HCT116 (cell line): Measurements from ENCODE around the gene ACP7. TPM values are rescaled to one million over a fixed set of nuclear protein-coding genes. Genes with fewer than 3 reads are reported as not detected.

Experiments used
- ATAC-seq: fragments of 200-7000 bp; cut with Tn5 transposase; 2 replicates; pipeline ENCODE4 v1.9.1; 2020; ENCODE audit warnings: mild to moderate bottlenecking, moderate library complexity
- BruUV-seq: library from RNA; stranded (reverse); fragments of 400-500 nt; replicated peaks from 2 replicates; lab custom pipeline; 2021; lab: Mats Ljungman, UMichigan
- CTCF ChIA-PET: fragments of 300-600 bp; sonication (Branson Sonifier 250); formaldehyde crosslinking; loops from one replicate; lab custom pipeline; 2021; ENCODE audit warnings: antibody characterized with exemption; lab: Charles Lee
- POLR2A ChIA-PET: fragments of 300-600, 350-600 bp; sonication (Branson Sonifier 250); formaldehyde crosslinking; loops from one replicate; lab custom pipeline; 2021; ENCODE audit warnings: antibody characterized with exemption; lab: Charles Lee
- RAD21 ChIA-PET, 2 experiments: fragments of 300-600 bp; sonication (Branson Sonifier 250); formaldehyde crosslinking; loops; one replicate each; lab custom pipeline; 2023; ENCODE audit warnings: low total read pairs in 2 of 2; ENCODE audit not compliant: uncharacterized antibody in 2 of 2, unreplicated experiment in 2 of 2, low non-redundant PET in 1 of 2; lab: Charles Lee
- DNase-seq: peaks from one replicate; pipeline ENCODE4 v3.0.0-alpha.2; 2010; ENCODE audit warnings: low read depth, low spot score
- H2AFZ ChIP-seq: fragments of 200-600 bp; shearing (Covaris generic), sonication (generic); 2 replicates; pipeline ENCODE4 v1.6.1; 2017; ENCODE audit warnings: low read depth, mixed run types, mixed read lengths, antibody characterized with exemption, low read length; ENCODE audit not compliant: poor library complexity, severe bottlenecking
- H3K27ac ChIP-seq: 2 replicates; pipeline ENCODE4 v1.5.1; 2012; ENCODE audit warnings: low read depth, low read length
- H3K27me3 ChIP-seq: fragments of 200-600 bp; sonication (generic); 2 replicates; pipeline ENCODE4 v1.6.1; 2016; ENCODE audit warnings: mixed run types, low read length, mixed read lengths; ENCODE audit not compliant: insufficient read depth
- H3K36me3 ChIP-seq, 2 experiments: fragments of 200-500 bp in 1 of 2; fragments of 200-600 bp in 1 of 2; sonication (Bioruptor generic) in 1 of 2; sonication (generic) in 1 of 2; 2 replicates each; pipeline versions ENCODE4 v1.5.1 to v1.6.1; 2014 to 2016; ENCODE audit warnings: low read length in 2 of 2, inconsistent platforms in 1 of 2, mixed read lengths in 1 of 2, mixed run types in 1 of 2; ENCODE audit not compliant: insufficient read depth in 2 of 2, control insufficient read depth in 1 of 2
- H3K4me1 ChIP-seq, 2 experiments: fragments of 200-600 bp in 1 of 2; sonication (generic) in 1 of 2; 2 replicates each; pipeline versions ENCODE4 v1.5.1 to v1.6.1; 2012 to 2017; ENCODE audit warnings: low read length in 2 of 2, inconsistent platforms in 1 of 2, mild to moderate bottlenecking in 1 of 2, mixed read lengths in 1 of 2, mixed run types in 1 of 2, moderate library complexity in 1 of 2; ENCODE audit not compliant: insufficient read depth in 2 of 2, control insufficient read depth in 1 of 2
- H3K4me2 ChIP-seq: fragments of 200-600 bp; sonication (generic); 2 replicates; pipeline ENCODE4 v1.6.1; 2017; ENCODE audit warnings: mixed run types, low read length, mixed read lengths
- H3K4me3 ChIP-seq, 2 experiments: fragments of 200-600 bp in 1 of 2; sonication (generic) in 1 of 2; replicated peaks in 1 of 2; 2 replicates each; pipeline ENCODE4 v1.5.1; 2011 to 2016; ENCODE audit warnings: low read length in 2 of 2, control low read depth in 1 of 2, low read depth in 1 of 2, mild to moderate bottlenecking in 1 of 2, mixed read lengths in 1 of 2, mixed run types in 1 of 2
- H3K79me2 ChIP-seq: fragments of 200-600 bp; sonication (generic); 2 replicates; pipeline ENCODE4 v1.6.1; 2017; ENCODE audit warnings: mild to moderate bottlenecking, mixed run types, low read length, moderate library complexity, mixed read lengths; ENCODE audit not compliant: insufficient read depth
- H3K9ac ChIP-seq: fragments of 200-600 bp; sonication (generic); 2 replicates; pipeline ENCODE4 v1.6.1; 2016; ENCODE audit warnings: low read length, mixed read lengths
- H3K9me2 ChIP-seq: fragments of 200-600 bp; sonication (generic), shearing (Covaris generic); 2 replicates; pipeline ENCODE4 v1.6.1; 2017; ENCODE audit warnings: mixed run types, mild to moderate bottlenecking, moderate library complexity; ENCODE audit not compliant: insufficient read depth
- H3K9me3 ChIP-seq, 2 experiments: fragments of 200-500 bp in 1 of 2; fragments of 200-600 bp in 1 of 2; sonication (Bioruptor generic) in 1 of 2; sonication (generic) in 1 of 2; 2 replicates each; pipeline ENCODE4 v1.6.1; 2014 to 2017; ENCODE audit warnings: low read length in 2 of 2, mixed read lengths in 2 of 2, inconsistent platforms in 1 of 2, low read depth in 1 of 2, mild to moderate bottlenecking in 1 of 2, mixed run types in 1 of 2, moderate library complexity in 1 of 2; ENCODE audit not compliant: control insufficient read depth in 1 of 2, insufficient read depth in 1 of 2
- H4K20me1 ChIP-seq: fragments of 200-600 bp; sonication (generic), shearing (Covaris generic); 2 replicates; pipeline ENCODE4 v1.6.1; 2017; ENCODE audit warnings: mixed run types, mild to moderate bottlenecking, moderate library complexity; ENCODE audit not compliant: insufficient read depth
- ATF3 ChIP-seq: IDR thresholded peaks from 2 replicates; pipeline ENCODE4 v1.6.1; 2012
- EZH2phosphoT487 ChIP-seq: fragments of 200-600 bp; IDR thresholded peaks from 2 replicates; pipeline ENCODE4 v1.6.1; 2018; ENCODE audit warnings: antibody characterized with exemption, borderline replicate concordance
- POLR2AphosphoS5 ChIP-seq: IDR thresholded peaks from 2 replicates; pipeline ENCODE4 v1.6.1; 2011; ENCODE audit warnings: mild to moderate bottlenecking, low read depth, low read length, moderate library complexity
- REST ChIP-seq: IDR thresholded peaks from 2 replicates; pipeline ENCODE4 v1.6.1; 2012; ENCODE audit warnings: low read depth
- intact Hi-C: fragments of 100-400 bp; cut with micrococcal nuclease; formaldehyde crosslinking; loops from 2 replicates; pipeline ENCODE4 v1.10.0; 2022
- total RNA-seq: library from RNA; stranded (reverse); gene quantifications from one replicate; pipeline ENCODE4 v1.2.1, GENCODE V29; 2021; ENCODE audit not compliant: unreplicated experiment

ACP7 gene
- total RNA-seq, 1 experiment from 2014 or later: 4.7 TPM

- TF ChIP-seq REST (no peak), POLR2AphosphoS5 (no peak), EZH2phosphoT487 (no peak)
Observed at GRCh38 chr19:39146686-39147450, 62.7 kb downstream of the ACP7 start (continued).

GRCh38 chr19:39147480-39147879 lies 63.3 kb downstream of the ACP7 start:
- ATAC-seq (no peak), DNase-seq (no peak)
- H3K36me3 ChIP-seq: no peaks in the 10 kb centered on the region
- H3K4me1 ChIP-seq: peaks cover 0 to 4% of the 10 kb centered on the region in 2 experiments; a peak in 1 of 4 replicates
- ChIA-PET RAD21 (no interaction called here), CTCF (no interaction called here), POLR2A (no interaction called here)
- TF ChIP-seq EZH2phosphoT487 (no peak), ATF3 (no peak)
- intact Hi-C loops: no loop called here
- H3K9me3 ChIP-seq: no peaks in the 10 kb centered on the region
- H3K9me2 ChIP-seq: no peaks in the 10 kb centered on the region
- H3K4me2 ChIP-seq: no peak overlapping the region
- H3K27ac ChIP-seq: no peak overlapping the region
- no peaks in the 10 kb centered on the region for H3K27me3 ChIP-seq
- H2AFZ ChIP-seq: no peak overlapping the region
- H3K4me3 ChIP-seq: no peak overlapping the region
- no peaks in the 10 kb centered on the region for H4K20me1 ChIP-seq
- BruUV-seq: no TSS peak
- H3K9ac ChIP-seq: no peak overlapping the region
- peaks cover 90% of the 10 kb centered on the region for H3K79me2 ChIP-seq
